ENCODE measurements around the gene THEM4. TPM values are rescaled to one million over a fixed set of nuclear protein-coding genes. Genes with fewer than 3 reads are reported as not detected.

Gene THEM4
- total and polyA plus RNA-seq, 7 donors: 4.9 to 21.9 (median 16.1) TPM

- Histone ChIP-seq H3K9me3 (no peaks in the 10 kb centered on the region), H3K36me3 (no peaks in the 10 kb centered on the region), H3K27ac (no peak overlapping the region), H3K27me3 (peaks cover 30 to 88% (median 42%) of the 10 kb centered on the region in 3 donors), H3K4me1 (peaks cover 0 to 32% (median 29%) of the 10 kb centered on the region in 4 donors), H3K4me3 (no peak overlapping the region)
- intact Hi-C loops (cut with DNase I): no loop called here
- no peak for DNase-seq
- TF ChIP-seq EP300 (IDR thresholded peaks at IDR 0.05): no peak
- no peak for TF ChIP-seq CTCF (IDR thresholded peaks at IDR 0.05)
- WGBS, 2 donors: 94 to 96% methylated on average over 7 of the region's 7 CpGs
Measured at GRCh38 chr1:151835596-151835995, 73.7 kb downstream of the THEM4 start.

GRCh38 chr1:151834239-151834638 lies 75.1 kb downstream of the THEM4 start:
- Histone ChIP-seq H3K27ac (no peak overlapping the region), H3K9me3 (no peaks in the 10 kb centered on the region), H3K36me3 (no peaks in the 10 kb centered on the region), H3K4me3 (no peak overlapping the region), H3K4me1 (peaks cover 0 to 22% (median 20%) of the 10 kb centered on the region in 4 donors), H3K27me3 (peaks cover 19 to 80% (median 30%) of the 10 kb centered on the region in 3 donors)
- 42 to 70% methylated on average over 3 of the region's 3 CpGs for WGBS, 2 donors
- intact Hi-C loops (cut with DNase I): no loop called here
- no peak for DNase-seq
- TF ChIP-seq CTCF (IDR thresholded peaks at IDR 0.05): no peak
- TF ChIP-seq POLR2AphosphoS5 (IDR thresholded peaks at IDR 0.05): no peak
- no peak for TF ChIP-seq POLR2A (IDR thresholded peaks at IDR 0.05)
- no peak for TF ChIP-seq EP300 (IDR thresholded peaks at IDR 0.05)

GRCh38 chr1:151833172-151833900 lies 76.0 kb downstream of the THEM4 start:
- Histone ChIP-seq H3K27ac (no peak overlapping the region), H3K4me1 (peaks cover 0 to 19% (median 15%) of the 10 kb centered on the region in 4 donors), H3K9me3 (no peaks in the 10 kb centered on the region), H3K4me3 (no peak overlapping the region), H3K27me3 (peaks cover 10 to 74% (median 21%) of the 10 kb centered on the region in 3 donors), H3K36me3 (no peaks in the 10 kb centered on the region)
- WGBS, 2 donors: 61 to 77% methylated on average over 8 of the region's 8 CpGs
- no peak for DNase-seq
- intact Hi-C loops (cut with DNase I): no loop called here
- TF ChIP-seq POLR2A (IDR thresholded peaks at IDR 0.05): no peak
- TF ChIP-seq POLR2AphosphoS5 (IDR thresholded peaks at IDR 0.05): no peak
- TF ChIP-seq CTCF (IDR thresholded peaks at IDR 0.05): no peak
- no peak for TF ChIP-seq EP300 (IDR thresholded peaks at IDR 0.05)

GRCh38 chr1:151832318-151832980 lies 76.9 kb downstream of the THEM4 start:
- H3K4me1 ChIP-seq: peaks cover 0 to 10% (median 8%) of the 10 kb centered on the region in 4 donors
- 14 to 54% methylated on average over 10 of the region's 10 CpGs for WGBS, 2 donors
- peaks cover 1 to 72% (median 12%) of the 10 kb centered on the region in 3 donors for H3K27me3 ChIP-seq
- H3K27ac ChIP-seq: no peak overlapping the region
- H3K4me3 ChIP-seq: no peak overlapping the region
- intact Hi-C loops (cut with DNase I): no loop called here
- no peaks in the 10 kb centered on the region for H3K36me3 ChIP-seq
- H3K9me3 ChIP-seq: no peaks in the 10 kb centered on the region
- DNase-seq: peak; percentile 86
- TF ChIP-seq POLR2AphosphoS5 (IDR thresholded peaks at IDR 0.05): no peak
- no peak for TF ChIP-seq POLR2A (IDR thresholded peaks at IDR 0.05)
- no peak for TF ChIP-seq EP300 (IDR thresholded peaks at IDR 0.05)
- no peak for TF ChIP-seq CTCF (IDR thresholded peaks at IDR 0.05)
